GM21515 (cell line): Measurements from ENCODE around the gene MRPL12.
"Not testable (repeated sequence)": the region's sequence is repeated elsewhere in the genome, so short reads cannot be mapped to it uniquely, and the experiment has no call there.

ENCODE experiments used
- ATAC-seq: cut with Tn5 transposase; IDR thresholded peaks from one replicate; pipeline ENCODE4 v1.9.1; 2021; ENCODE audit not compliant: unreplicated experiment

MRPL12 gene

GRCh38 chr17:81737947-81738800 is 35.0 kb downstream of the MRPL12 start:
- ATAC-seq, result no peak

- ATAC-seq, result no peak
Observed at GRCh38 chr17:81738801-81739393, 35.7 kb downstream of the MRPL12 start.

GRCh38 chr17:81739593-81739992 is 36.4 kb downstream of the MRPL12 start:
- ATAC-seq, result not testable (repeated sequence)

- no peak for ATAC-seq
Observed at GRCh38 chr17:81740395-81740961, 37.3 kb downstream of the MRPL12 start.

- no peak for ATAC-seq
Observed at GRCh38 chr17:81741049-81741593, 38.0 kb downstream of the MRPL12 start.

- no peak for ATAC-seq
Observed at GRCh38 chr17:81741594-81742452, 38.7 kb downstream of the MRPL12 start.
